Stimulated activated CD8-positive, alpha-beta memory T cell treated with anti-CD3 and anti-CD28 coated beads, Interleukin-7, amount 100 ng/mL, for 4 hours (primary cell): Measurements from ENCODE around the gene SCNN1A.

ENCODE experiments used
- DNase-seq, 2 donors: peaks; one replicate each; pipeline ENCODE4 v3.0.0-alpha.2; 2020; ENCODE audit warnings: low read depth in 2 of 2

The SCNN1A gene

GRCh38 chr12:6368906-6369525 lies 6.3 kb downstream of the SCNN1A start:
- DNase-seq: no peak

- DNase-seq: no peak
These were observed 7.1 kb downstream of the SCNN1A start for GRCh38 chr12:6367969-6368892.

DNA sequence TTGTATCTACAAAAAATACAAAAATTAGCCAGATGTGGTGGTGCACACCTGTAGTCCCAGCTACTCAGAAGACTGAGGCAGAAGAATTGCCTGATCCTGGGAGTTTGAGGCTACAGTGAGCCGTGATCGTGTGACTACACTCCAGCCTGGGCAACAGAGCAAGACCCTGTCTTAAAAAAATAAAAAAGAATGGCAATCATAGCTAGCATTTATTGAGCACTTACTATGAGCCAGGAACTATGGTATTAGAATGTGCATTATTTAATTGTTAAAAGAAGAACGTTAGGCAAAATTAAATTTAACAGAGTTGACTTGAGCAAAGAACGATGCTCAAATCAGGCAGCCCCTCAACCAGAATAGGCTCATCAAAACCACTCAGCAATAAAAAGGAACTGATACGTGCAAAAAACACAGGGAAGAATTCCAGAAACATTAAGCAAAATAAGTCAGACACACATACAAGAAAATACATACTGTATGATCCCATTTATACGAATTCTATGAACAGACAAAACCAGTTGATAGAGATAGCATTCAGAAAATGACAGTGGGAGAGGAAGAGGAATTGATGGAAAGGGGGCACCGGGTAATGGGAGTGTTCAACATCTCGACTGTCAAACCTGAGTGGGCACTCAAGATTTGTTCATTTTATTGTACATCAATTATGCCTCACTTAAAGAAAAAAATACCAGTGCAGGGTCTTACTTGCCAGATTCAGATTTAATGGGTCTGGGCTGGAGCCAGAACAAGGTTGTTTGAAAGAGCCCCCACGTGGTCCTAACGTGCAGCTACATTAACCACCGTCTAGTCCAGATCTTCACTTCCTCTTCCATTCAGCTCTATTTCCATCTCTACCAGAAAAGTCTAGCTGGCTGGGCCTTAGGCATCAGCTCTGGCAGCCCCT lies 8.0 kb downstream of the SCNN1A start:
- DNase-seq: peak; percentile 35 to 42

DNA sequence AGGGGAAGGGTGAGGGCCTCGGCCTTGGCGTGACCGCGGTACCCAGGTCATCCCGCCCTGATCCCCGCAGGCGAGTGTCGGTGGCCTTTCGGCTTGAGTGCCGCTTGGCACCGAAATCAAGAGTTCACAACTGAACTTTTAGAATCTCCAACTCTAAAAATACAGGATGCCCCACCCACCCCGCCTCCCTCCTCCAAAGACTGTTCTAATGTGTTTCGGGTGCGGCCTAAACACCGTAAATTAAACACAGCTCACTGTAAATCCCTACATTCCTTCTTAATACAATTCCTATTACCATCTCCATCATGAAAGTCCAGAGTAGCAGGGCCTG lies 11.4 kb downstream of the SCNN1A start:
- DNase-seq: no peak

DNA sequence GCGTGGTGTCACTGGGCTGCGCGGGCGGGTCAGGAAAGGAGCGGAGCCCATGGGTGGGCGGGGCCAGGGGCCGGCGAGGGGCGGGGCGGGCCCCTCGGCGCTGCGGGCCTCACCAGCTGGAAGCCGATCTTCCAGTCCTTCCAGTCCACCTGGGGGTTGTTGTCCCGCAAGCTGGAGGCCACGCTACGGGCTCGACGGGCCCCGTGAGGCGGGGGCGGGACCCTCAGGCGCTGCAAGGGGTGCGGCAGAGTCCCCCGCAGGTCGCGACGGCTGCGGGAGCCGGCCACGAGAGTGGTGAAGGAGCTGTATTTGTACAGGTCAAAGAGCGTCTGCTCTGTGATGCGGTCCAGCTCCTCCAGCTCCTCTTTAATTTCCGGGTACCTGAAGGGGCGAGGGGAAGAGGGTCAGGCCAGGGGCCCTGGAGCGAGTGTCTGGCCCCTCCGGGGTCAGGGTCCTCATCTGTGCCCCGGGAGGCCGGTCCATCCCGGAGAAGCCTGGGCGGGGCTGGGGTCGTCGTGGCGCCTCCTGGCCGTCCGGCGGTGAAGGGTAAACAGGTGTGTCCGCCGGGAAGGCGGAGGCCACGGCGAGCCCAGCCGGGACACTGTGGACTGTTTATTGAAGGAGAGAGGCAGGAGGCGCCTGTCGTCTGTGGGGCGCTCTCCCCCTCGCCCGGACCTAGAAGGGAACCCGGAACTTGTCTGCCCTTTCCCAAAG lies 11.9 kb downstream of the SCNN1A start:
- DNase-seq: peak; percentile 35 to 74

GRCh38 chr12:6363010-6363329 lies 12.4 kb downstream of the SCNN1A start:
- no peak for DNase-seq

DNA sequence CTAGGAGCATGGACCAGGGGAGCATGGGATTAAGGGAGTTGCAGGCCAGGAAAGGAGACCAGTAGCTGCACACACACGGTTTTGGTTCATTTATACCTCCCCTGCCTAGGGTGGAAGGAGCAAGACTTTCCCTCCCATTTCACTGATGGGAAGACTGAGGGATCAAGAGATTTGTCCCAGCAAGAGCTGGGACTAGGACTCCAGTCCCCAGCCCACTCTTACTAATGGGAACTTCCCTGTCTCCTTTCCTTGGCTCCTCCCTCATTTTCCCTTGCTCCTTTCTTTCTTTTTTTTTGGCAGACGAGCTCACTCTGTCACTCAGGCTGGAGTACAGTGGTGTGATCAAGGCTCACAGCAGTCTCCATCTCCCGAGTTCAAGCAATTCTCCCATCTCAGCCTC lies 13.0 kb downstream of the SCNN1A start:
- DNase-seq: no peak

DNA sequence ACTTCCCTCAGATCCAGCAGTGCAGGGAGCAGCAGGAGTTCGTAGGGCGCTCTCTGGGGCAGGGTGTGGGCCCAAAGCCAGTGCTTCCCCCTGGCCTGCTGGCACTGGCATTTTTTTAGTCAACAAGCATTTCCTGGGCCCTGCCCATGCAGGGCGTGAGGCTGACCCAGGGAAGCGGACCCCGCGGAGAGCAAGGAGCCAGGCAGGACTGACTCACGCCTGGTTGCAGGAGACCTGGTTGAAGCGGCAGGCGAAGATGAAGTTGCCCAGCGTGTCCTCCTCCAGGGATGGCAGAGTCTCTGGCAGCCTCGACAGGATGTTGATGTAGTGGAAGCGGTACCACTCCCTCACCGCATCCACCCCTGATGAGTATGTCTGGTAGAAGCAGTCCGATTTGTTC lies 13.5 kb downstream of the SCNN1A start:
- DNase-seq: no peak

DNA sequence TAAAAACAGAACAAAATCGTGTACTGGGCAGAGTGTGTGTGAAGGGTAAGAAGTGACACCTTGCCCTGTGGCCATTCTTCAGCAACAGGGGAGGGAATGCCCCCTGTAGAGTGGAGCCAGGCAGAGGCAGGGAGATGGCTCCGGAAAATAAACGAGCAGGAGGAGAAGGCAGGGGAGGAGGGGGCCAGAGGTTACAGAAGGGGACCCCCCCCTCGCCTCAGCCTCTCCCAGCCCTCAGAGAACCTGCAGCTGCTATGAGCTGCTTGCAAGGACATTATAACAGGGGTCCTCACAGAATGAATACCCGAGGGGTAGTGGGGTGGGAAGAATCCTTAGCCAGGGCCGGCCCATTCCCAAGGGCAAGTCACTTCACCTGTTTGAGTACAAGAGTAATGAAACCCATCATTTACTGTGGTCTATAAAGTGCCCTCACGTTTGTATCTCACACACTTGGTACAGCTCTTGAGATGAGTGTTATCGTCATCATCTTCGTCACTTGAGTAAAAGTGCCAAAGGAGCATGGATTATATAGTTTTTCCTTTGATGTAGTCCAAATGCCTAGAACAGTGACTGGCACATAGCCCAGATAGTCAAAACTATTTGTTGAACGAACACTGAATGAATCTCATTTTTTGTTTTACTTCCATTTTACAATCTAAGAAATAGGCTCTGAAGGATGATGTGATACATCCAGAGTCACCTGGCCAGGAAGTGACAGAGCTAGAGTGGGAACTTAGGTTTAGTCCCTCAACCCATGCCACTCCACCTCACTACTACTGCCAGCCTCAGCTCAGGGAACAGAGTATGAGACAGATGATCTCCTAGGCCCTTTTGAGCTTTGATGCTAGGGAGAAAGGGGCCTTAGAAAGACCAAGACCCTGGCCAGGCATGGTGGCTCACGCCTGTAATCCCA lies 14.5 kb downstream of the SCNN1A start:
- no peak for DNase-seq

DNA sequence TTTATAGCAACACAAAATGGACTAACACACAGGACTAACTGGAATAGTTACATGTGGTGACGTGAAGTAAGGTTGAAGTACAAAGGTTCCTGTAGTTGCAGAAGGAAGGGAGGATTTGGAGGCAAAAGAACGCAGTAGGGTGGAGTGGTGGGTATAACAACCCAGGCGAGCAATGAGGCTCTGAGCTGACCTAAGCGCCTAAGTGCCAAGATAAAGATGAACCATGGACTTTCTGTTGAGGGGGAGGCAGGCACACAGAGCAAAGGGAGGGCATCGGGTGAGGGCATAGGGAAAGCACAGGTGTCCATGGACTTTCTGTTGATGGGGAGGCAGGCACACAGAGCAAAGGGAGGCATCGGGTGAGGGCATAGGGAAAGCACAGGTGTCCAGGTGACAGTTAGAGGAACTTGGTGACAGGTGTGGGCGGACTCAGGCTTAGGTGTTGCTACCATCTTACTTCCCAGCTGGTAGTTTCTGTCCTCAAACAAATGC lies 15.2 kb downstream of the SCNN1A start:
- no peak for DNase-seq

DNA sequence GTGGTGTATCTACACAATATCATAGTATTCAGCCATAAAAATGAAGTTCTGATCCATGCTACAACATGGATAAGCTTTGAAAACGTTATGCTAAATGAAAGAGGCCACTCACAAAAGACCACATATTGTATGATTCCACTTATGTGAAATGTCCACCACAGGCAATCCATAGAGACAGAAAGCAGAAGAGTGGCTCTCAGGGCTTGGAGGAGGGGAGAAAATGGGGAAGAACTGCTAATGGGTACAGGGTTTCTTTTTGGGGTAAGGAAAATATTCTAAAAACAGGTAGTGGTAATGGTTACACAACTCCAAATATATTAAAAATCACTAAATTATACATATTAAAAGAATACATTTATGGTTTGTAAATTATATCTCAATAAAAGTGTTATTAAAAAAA lies 16.5 kb downstream of the SCNN1A start:
- DNase-seq: no peak

DNA sequence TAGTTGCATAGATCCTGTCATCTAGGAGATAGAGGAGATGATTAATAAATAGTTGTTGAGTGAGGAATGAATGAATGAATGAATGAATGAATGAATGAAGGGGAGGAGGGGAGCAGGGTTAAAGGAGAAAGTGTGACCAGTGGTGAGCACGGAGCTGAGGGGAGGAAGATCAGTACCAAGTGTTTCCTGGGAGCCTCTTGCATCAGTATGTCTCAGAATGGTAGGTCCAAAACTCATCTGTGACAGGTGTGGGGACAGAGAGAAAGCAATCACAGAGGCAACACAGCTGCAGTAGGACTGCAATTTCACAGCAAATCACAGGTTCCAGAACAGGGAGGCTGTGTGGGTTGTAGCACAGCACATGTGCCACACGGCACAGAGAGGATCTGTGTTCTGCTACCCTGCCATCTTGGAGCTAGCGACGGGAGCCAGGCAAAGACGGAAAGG lies 19.0 kb downstream of the SCNN1A start:
- no peak for DNase-seq

DNA sequence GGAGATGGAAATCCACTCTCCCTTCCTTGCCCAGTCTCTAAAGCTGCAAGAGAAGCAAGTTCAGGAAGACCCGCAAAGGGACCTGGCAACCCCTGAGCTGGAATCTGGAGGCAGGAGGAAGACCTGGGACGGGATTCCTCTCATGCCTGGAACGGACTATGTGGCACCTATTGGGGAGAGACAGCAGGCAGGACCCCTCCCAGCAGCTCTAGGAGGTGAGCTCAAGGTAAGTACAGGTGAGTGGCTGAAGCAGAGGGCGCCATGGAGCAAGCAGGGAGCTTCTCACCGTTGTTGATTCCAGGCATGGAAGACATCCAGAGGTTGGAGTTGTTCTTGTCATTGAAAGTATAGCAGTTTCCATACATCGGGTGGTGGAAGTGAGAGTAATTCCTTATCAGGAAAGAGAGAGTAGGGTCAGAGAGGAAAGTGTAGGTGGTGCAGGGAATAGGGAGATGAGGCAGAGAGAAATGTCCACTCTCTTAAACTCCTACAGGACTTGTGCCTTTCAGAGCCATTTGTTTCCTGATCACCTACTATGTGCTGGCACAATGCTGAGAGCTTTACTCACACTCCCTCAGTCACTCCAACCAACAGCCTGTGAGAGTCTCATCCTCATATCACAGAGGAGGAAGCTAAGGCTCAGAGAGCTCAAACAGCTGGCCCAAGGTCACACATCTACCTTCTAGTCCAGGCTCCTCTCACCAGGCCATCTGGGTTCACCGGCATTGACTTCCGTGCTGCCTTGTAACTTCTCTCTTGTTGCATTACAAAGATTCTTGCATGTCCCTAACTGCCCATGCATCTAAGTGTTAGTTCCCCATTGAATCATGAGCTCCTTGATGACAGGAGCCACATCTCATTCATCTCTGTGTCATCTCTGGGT lies 19.6 kb downstream of the SCNN1A start:
- no peak for DNase-seq

DNA sequence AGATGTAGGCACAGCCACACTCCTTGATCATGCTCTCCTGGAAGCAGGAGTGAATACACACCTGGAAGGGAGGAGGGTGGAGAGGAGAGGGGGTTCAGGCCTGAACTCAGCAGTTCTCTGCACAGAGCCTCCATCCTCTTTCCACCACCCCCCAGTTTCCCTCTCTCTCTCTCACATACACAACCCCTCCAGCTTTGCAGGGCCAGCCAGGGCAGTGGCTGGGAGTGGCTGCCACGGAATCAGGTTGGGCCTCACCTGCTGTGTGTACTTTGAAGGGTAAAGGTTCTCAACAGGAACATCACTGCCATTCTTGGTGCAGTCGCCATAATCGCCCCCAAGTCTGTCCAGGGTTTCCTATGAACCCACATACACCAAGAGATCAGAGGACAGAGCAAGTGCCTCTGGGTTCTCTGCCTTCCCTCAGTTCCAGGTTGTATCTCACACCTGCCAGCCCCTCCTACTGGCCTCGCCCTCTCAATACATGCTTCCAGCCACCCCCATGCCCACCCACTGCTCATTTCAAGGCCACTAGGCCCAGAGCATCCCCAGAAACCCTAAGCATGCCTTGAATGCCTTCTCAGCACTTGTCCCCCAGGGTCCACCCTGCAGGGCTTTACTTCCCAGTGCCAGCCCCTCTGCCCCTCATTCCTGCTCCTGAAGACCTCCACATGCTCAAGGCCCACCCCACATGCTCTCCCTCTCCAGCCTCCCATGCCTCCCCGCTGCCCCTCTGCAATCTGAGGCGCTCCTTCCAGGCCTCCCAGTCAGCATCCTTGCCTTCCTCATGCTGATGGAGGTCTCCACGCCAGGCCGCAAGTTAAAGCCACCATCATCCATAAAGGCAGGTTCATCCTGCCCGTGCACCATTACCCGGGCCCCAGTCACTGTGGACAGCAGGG lies 20.6 kb downstream of the SCNN1A start:
- no peak for DNase-seq

- no peak for DNase-seq
These were observed 22.9 kb downstream of the SCNN1A start for GRCh38 chr12:6352193-6353173.

DNA sequence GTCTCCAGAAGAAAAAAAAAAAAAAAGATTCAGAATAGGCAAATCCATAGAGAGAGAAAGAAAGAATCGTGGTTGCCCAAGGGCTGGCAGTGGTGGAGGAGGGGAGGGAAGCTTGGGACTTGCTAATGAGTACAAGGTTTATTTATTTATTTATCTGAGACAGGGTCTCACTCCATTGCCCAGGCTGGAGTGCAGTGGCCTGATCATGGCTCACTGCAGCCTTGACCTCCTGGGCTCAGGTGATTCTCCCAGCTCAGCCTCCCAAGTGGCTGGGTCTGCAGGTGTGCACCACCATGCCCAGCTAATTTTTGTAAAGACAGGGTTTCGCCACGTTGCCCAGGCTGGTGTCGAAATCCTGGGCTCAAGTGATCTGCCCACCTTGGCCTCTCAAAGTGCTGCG lies 23.7 kb downstream of the SCNN1A start:
- no peak for DNase-seq
